Esophagus muscularis mucosa (tissue), 4 donors: ENCODE measurements around the gene SLC39A13. TPM values are rescaled to one million over a fixed set of nuclear protein-coding genes. Genes with fewer than 3 reads are reported as not detected.

Source experiments
- DNase-seq: peaks from one replicate; pipeline ENCODE4 v3.0.0-alpha.2; 2017; ENCODE audit errors: extremely low spot score
- H3K27ac ChIP-seq, 4 donors: fragments of 200-600 bp; sonication (generic); replicated peaks in 1 of 4; 1 replicate in 3 of 4; 2 replicates in 1 of 4; pipeline ENCODE4 v1.5.1; 2016 to 2019; ENCODE audit warnings: mild to moderate bottlenecking in 1 of 4
- H3K27me3 ChIP-seq, 4 donors: fragments of 200-600 bp; sonication (generic); one replicate each; pipeline versions ENCODE4 v1.5.1 to v1.6.0; 2016 to 2019
- H3K36me3 ChIP-seq, 4 donors: fragments of 200-600 bp; sonication (generic); one replicate each; pipeline ENCODE4 v1.5.1; 2016 to 2019
- H3K4me1 ChIP-seq, 4 donors: fragments of 200-600 bp; sonication (generic); one replicate each; pipeline ENCODE4 v1.5.1; 2016 to 2019
- H3K4me3 ChIP-seq, 4 donors: fragments of 200-600 bp; sonication (generic); 1 replicate in 2 of 4; 2 replicates in 2 of 4; pipeline ENCODE4 v1.5.1; 2016 to 2019; ENCODE audit warnings: mild to moderate bottlenecking in 4 of 4, moderate library complexity in 1 of 4
- H3K9me3 ChIP-seq, 4 donors: fragments of 200-600 bp; sonication (generic); 1 replicate in 3 of 4; 2 replicates in 1 of 4; pipeline ENCODE4 v1.5.1; 2016 to 2019
- EP300 ChIP-seq: sonication (generic); formaldehyde crosslinking; IDR thresholded peaks from one replicate; pipeline ENCODE4 v1.6.1; 2017; ENCODE audit warnings: antibody characterized with exemption
- POLR2A ChIP-seq: fragments of 450-650 bp; IDR thresholded peaks from one replicate; pipeline ENCODE4 v1.6.1; 2017; ENCODE audit warnings: antibody characterized with exemption, moderate library complexity, mild to moderate bottlenecking, low read depth
- POLR2AphosphoS5 ChIP-seq, 2 donors: sonication (generic); formaldehyde crosslinking; IDR thresholded peaks; one replicate each; pipeline ENCODE4 v1.6.1; 2017; ENCODE audit warnings: antibody characterized with exemption in 2 of 2
- WGBS: methylation state at CpG from one replicate; pipeline ENCODE4 v1.1.5; 2018; 5-methylcytosine and 5-hydroxymethylcytosine counted together
- intact Hi-C: fragments of 100-400 bp; cut with DNase I; formaldehyde crosslinking; loops from one replicate; pipeline ENCODE4 v1.15.1; 2023
- total RNA-seq, 4 donors: library from RNA; depleted of rRNA; stranded (reverse); fragments of >200 nt; gene quantifications; one replicate each; pipeline versions ENCODE4 v1.1.0 to v1.2.1, GENCODE V29; 2016
- TF ChIP-seq, protein P1 (sequence below), 3 experiments: fragments of 200-600 bp in 2 of 3; fragments of 450-650 bp in 1 of 3; sonication (generic) in 2 of 3; IDR thresholded peaks; one replicate each; pipeline ENCODE4 v1.5.1; 2017 to 2019; ENCODE audit warnings: antibody characterized with exemption in 3 of 3, mild to moderate bottlenecking in 2 of 3, moderate library complexity in 1 of 3

SLC39A13 gene
- total RNA-seq, 4 donors from 2014 or later, result 91.9 to 251 (median 129) TPM

DNA sequence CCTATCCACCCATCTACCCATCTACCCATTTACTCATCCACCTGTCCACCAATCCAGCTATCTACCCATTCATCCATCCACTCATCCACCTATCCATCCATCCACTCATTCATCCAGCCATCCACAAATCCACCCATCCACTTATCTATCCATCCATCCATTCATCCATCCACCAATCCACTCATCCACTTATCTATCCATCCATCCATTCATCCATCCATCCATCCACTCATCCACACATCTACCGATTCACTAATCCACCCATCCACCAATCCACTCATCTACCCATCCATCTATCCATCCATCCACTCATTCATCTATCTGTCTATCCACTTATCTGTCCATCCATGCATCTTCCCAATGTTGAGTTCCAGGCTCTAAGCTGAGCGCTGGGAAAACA, 28.3 kb upstream of the SLC39A13 start:
- Histone ChIP-seq H3K27ac (no peak overlapping the region), H3K36me3 (no peaks in the 10 kb centered on the region), H3K9me3 (no peaks in the 10 kb centered on the region), H3K27me3 (no peaks in the 10 kb centered on the region), H3K4me3 (no peak overlapping the region), H3K4me1 (no peaks in the 10 kb centered on the region)
- no peak for DNase-seq
- WGBS, result 98% methylated on average over 2 of the region's 2 CpGs
- TF ChIP-seq POLR2A (no peak), EP300 (no peak), POLR2AphosphoS5 (IDR thresholded peaks at IDR 0.05) (no peak)
- TF ChIP-seq, protein P1, sequence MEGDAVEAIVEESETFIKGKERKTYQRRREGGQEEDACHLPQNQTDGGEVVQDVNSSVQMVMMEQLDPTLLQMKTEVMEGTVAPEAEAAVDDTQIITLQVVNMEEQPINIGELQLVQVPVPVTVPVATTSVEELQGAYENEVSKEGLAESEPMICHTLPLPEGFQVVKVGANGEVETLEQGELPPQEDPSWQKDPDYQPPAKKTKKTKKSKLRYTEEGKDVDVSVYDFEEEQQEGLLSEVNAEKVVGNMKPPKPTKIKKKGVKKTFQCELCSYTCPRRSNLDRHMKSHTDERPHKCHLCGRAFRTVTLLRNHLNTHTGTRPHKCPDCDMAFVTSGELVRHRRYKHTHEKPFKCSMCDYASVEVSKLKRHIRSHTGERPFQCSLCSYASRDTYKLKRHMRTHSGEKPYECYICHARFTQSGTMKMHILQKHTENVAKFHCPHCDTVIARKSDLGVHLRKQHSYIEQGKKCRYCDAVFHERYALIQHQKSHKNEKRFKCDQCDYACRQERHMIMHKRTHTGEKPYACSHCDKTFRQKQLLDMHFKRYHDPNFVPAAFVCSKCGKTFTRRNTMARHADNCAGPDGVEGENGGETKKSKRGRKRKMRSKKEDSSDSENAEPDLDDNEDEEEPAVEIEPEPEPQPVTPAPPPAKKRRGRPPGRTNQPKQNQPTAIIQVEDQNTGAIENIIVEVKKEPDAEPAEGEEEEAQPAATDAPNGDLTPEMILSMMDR (IDR thresholded peaks at IDR 0.05), result no peak
- intact Hi-C loops, result no loop called here

DNA sequence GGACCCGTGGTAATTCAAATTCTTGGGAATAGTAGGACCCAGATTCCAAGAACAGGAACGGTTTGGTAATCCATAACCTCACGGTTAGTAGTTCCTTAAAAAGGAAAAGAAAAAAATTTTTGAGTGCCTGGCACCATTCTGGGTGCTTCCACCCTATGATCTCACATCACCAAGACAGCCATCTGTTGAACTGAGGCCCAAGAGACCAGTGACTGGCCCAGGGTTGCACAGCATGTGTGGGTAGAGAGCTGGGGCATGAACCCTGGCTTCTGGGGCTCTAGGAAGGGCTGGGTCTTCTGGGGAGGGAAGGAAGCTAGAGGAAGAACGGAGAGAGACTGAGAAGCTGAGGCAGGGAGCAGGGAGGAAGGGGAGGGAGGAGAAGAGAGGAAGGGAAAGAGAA, 25.3 kb upstream of the SLC39A13 start:
- Histone ChIP-seq H3K36me3 (no peaks in the 10 kb centered on the region), H3K9me3 (no peaks in the 10 kb centered on the region), H3K27me3 (no peaks in the 10 kb centered on the region), H3K4me1 (no peaks in the 10 kb centered on the region), H3K4me3 (no peak overlapping the region), H3K27ac (no peak overlapping the region)
- intact Hi-C loops, result no loop called here
- no peak for TF ChIP-seq POLR2AphosphoS5 (IDR thresholded peaks at IDR 0.05)
- 62% methylated on average over 4 of the region's 4 CpGs for WGBS
- no peak for DNase-seq

DNA sequence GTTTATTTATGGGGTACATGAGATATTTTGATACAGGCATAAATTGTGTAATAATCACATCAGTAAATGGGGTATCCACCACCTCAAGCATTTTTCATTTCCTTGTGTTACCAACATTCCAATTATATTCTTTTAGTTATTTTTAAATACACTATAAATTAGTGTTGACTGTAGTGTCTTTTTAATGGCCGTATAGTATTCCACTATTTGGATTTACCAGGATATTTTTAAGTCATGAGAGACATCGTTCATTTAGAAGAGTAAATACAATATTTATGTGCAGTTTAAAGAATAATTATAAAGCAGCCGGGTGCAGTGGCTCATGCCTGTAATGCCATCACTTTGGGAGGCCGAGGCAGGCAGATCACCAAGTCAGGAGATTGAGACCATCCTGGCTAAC, 23.9 kb upstream of the SLC39A13 start:
- TF ChIP-seq EP300 (no peak), POLR2AphosphoS5 (IDR thresholded peaks at IDR 0.05) (no peak), POLR2A (no peak)
- Histone ChIP-seq H3K27me3 (no peaks in the 10 kb centered on the region), H3K27ac (no peak overlapping the region), H3K9me3 (no peaks in the 10 kb centered on the region), H3K36me3 (no peaks in the 10 kb centered on the region), H3K4me1 (no peaks in the 10 kb centered on the region), H3K4me3 (no peak overlapping the region)
- DNase-seq, result no peak
- intact Hi-C loops, result no loop called here
- 94% methylated on average over 4 of the region's 4 CpGs for WGBS

DNA sequence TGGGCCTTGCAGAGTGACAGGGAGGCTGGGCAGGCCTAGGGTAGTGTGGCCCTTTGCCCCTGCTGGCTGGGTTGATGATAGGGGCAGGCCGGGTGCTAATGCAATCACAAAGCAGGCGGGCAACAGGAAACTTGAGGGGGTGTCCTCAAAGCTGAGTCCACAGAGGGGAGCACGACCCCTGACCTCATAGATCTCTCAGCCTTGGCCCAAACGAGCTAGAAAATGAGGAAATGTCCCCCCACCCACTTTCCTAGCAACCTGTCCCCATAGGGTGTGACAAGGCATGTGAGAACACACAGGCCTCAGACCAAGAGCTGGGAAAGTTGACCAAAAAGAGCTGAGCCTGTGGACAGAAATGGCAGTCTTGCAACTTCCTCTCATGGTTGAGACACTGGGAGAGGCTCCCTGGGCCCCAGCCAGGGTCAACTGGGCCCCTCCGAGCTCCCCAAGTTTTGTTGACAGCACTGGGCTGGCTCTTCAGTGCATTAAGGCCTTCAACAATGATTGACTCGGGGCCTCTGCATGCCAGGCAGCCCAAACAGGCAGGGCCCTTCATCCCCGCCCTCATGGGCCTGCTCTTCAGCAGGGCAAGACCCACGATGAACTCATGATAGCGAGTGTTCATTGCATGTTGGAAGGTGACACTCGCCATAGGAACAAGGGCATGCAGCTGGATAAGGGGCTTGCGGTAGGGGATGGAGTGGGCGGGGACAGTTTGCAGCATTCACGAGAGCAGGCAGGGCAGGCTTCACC, 20.3 kb upstream of the SLC39A13 start:
- Histone ChIP-seq H3K27ac (peak overlapping the region in 1 of 4 donors; percentile 40), H3K4me1 (peaks cover 0 to 3% (median 0%) of the 10 kb centered on the region in 4 donors), H3K4me3 (no peak overlapping the region), H3K36me3 (no peaks in the 10 kb centered on the region), H3K9me3 (no peaks in the 10 kb centered on the region), H3K27me3 (no peaks in the 10 kb centered on the region)
- no peak for DNase-seq
- TF ChIP-seq EP300, result no peak
- no peak for TF ChIP-seq POLR2AphosphoS5 (IDR thresholded peaks at IDR 0.05)
- no peak for TF ChIP-seq POLR2A
- TF ChIP-seq, protein P1 (IDR thresholded peaks at IDR 0.05), result no peak
- intact Hi-C loops, result no loop called here
- WGBS, result 77% methylated on average over 9 of the region's 13 CpGs

DNA sequence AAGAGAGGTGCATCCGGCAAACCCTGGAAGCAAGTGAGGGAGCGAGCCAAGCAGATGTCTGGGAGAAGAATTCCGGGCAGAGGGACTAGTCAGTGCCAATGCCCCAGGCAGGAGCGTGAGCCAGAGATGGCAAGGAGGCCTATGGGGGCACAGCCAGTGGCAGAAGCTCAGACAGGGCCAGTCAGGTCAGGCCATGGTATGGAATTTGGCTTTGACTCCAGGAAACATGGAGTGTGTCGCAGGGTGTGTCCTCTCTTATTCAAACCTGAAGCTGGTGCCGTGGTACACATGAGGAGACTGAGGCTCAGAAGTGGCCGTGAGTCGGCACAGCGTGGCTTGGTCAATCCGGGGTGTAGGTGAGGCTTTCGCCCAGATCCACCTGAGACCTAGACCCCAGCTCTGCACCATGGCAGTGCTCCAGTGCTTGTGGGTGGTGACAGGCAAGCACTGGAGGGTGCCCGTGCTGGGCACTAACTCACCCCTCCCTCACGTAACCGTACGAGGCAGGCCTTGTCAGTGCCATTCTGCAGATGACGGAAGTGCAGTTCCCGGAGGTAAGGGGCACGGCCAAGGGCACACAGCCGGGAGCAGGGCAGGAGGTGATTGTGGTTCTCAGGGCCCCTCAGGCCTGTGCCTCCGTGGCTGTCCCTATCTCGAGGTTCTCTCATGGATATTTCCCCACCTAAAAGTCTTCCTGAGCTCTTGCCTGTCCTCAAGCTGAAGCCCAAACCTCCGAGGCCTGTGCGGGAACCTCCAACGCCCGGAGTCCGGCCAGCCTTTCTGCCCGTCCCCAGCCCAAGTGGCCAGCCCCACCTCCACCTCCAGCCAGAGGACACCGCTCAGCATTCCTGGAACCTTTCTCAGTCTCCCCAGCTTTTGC, 19.5 kb upstream of the SLC39A13 start:
- intact Hi-C loops, result no loop called here
- Histone ChIP-seq H3K4me1 (peaks cover 0 to 10% (median 2%) of the 10 kb centered on the region in 4 donors), H3K4me3 (no peak overlapping the region), H3K27ac (peak overlapping the region in 1 of 4 donors; percentile 40), H3K9me3 (no peaks in the 10 kb centered on the region), H3K27me3 (no peaks in the 10 kb centered on the region), H3K36me3 (no peaks in the 10 kb centered on the region)
- no peak for TF ChIP-seq POLR2A
- TF ChIP-seq, protein P1 (IDR thresholded peaks at IDR 0.05), result no peak
- TF ChIP-seq POLR2AphosphoS5 (IDR thresholded peaks at IDR 0.05), result no peak
- TF ChIP-seq EP300, result no peak
- DNase-seq, result no peak
- WGBS, result 86% methylated on average over 24 of the region's 28 CpGs
